ENCODE data around the gene NAT10. TPM values are rescaled to one million over a fixed set of nuclear protein-coding genes. Genes with fewer than 3 reads are reported as not detected.

NAT10 gene
- polyA plus RNA-seq, 1 of the 3 experiments (the other 2 are of a cell fraction) = 31.0 TPM

DNA sequence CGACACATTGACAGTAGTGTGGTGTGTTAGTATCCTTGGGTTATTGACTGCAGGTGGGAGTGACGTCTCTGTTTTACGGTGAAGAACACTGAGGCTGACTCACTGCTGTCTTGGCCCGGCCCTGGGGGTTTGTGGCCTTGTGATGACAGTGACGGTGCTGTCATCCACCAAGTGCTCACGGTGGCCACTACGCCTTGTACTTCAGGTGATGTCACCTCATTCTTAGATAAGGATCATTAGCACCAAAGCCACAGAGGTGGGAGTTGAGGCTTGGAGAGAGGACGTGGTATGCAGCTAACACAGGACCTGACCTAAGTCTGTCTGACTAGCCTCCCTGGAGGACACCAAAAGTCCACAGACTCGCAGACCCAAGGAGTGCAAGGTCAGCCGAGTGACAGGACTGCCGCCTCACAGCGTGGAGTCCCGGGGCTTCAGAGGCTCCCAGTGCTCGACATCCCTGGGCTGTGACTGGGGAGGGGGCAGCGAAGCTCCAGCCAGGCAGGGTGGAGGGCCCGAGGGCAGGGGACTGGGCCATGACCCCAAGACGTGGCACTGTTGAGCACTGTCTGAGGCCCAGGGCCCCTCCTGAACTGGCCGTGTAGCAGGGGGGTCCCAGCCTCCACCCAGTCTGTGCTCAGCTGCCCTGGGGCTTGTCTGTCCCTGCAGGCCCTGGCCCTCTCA, 56.5 kb downstream of the NAT10 start:
- ChIA-PET POLR2A (no interaction called here), CTCF (interaction anchor here (0.8 to 9.4 kb wide), 5 partner anchors 11 to 331 kb away, joined by 3 to 51 read pairs (median 5); no protein-coding TSS in a partner anchor)
- no peak overlapping the region for H3K9ac ChIP-seq
- no peaks in the 10 kb centered on the region for H4K20me1 ChIP-seq (ENCODE audit: insufficient read depth)
- H3K4me1 ChIP-seq (ENCODE audit: control insufficient read depth in 1 of 2, insufficient read depth in 2 of 2, low read depth in 1 of 2, low read length in 1 of 2) = peaks cover 0 to 60% of the 10 kb centered on the region in 2 experiments; a peak in 1 of 4 replicates
- 93% methylated on average over 7 of the region's 18 CpGs for WGBS (ENCODE audit: low lambda C conversion rate)
- H3K9me2 ChIP-seq = no peaks in the 10 kb centered on the region
- H3K4me3 ChIP-seq (ENCODE audit: low read depth in 2 of 2, low read length in 1 of 2) = no peak overlapping the region
- no peak for DNase-seq
- no peak overlapping the region for H3K4me2 ChIP-seq
- no peaks in the 10 kb centered on the region for H3F3A ChIP-seq (replicated peaks; ENCODE audit: insufficient read depth)
- H3K27ac ChIP-seq (ENCODE audit: low read depth in 2 of 2, low read length in 1 of 2) = peak overlapping the region in 1 of 2 experiments; percentile 34; a peak in 1 of 4 replicates
- H3K27me3 ChIP-seq (ENCODE audit: insufficient read depth) = no peaks in the 10 kb centered on the region
- H2AFZ ChIP-seq (ENCODE audit: low read depth) = no peak overlapping the region
- no peaks in the 10 kb centered on the region for H3K9me3 ChIP-seq
- H3K79me2 ChIP-seq (ENCODE audit: insufficient read depth) = no peaks in the 10 kb centered on the region
- H3K36me3 ChIP-seq (replicated peaks in 1 of 2; ENCODE audit: control insufficient read depth in 1 of 2, insufficient read depth in 2 of 2, low read length in 1 of 2) = peaks cover 0 to 19% of the 10 kb centered on the region in 2 experiments
- TF ChIP-seq ELF1 (IDR thresholded peaks at IDR 0.05) = no peak
- TF ChIP-seq IRF3 (IDR thresholded peaks at IDR 0.05; ENCODE audit: low read depth, low read length) = no peak
- TF ChIP-seq ZBTB33 (IDR thresholded peaks at IDR 0.05; ENCODE audit: borderline replicate concordance, low read depth) = no peak
- TF ChIP-seq NRF1 (IDR thresholded peaks at IDR 0.05; ENCODE audit: low read depth, low read length) = no peak
- TF ChIP-seq FOXM1 (IDR thresholded peaks at IDR 0.05; ENCODE audit: low read depth) = no peak
- TF ChIP-seq PBX3 (IDR thresholded peaks at IDR 0.05) = no peak
- no peak for TF ChIP-seq EP300 (IDR thresholded peaks at IDR 0.05; ENCODE audit: borderline replicate concordance in 1 of 2, low read depth in 1 of 2, low read length in 1 of 2)
- no peak for TF ChIP-seq GABPA (IDR thresholded peaks at IDR 0.05; ENCODE audit: low read depth)
- no peak for TF ChIP-seq EZH2phosphoT487 (IDR thresholded peaks at IDR 0.05; ENCODE audit: borderline replicate concordance, low read depth)
- no peak for TF ChIP-seq CHD2 (IDR thresholded peaks at IDR 0.05; ENCODE audit: low read length, partially characterized antibody)
- TF ChIP-seq YY1 (IDR thresholded peaks at IDR 0.05; ENCODE audit: low read depth) = no peak
- no peak for TF ChIP-seq SIN3A (IDR thresholded peaks at IDR 0.05; ENCODE audit: borderline replicate concordance, low read depth, low read length)
- no peak for TF ChIP-seq CTCF (IDR thresholded peaks at IDR 0.05)
- TF ChIP-seq RAD21 (IDR thresholded peaks at IDR 0.05; ENCODE audit: low read length) = no peak
- TF ChIP-seq MAX (IDR thresholded peaks at IDR 0.05; ENCODE audit: low read depth) = no peak

All from SK-N-SH (cell line).